Left lung (tissue), 10 donors: ENCODE results near the gene FNDC7. TPM values are rescaled to one million over a fixed set of nuclear protein-coding genes. Genes with fewer than 3 reads are reported as not detected.
A peak's percentile ranks its signal among the peaks of the same experiment; 100 is the strongest.

Experiments
- ATAC-seq: fragments of 200-7000 bp; cut with Tn5 transposase; one replicate; pipeline ENCODE4 v1.9.1; 2020; ENCODE audit warnings: moderate library complexity
- DNase-seq, 4 donors: peaks; one replicate each; pipeline ENCODE4 v3.0.0-alpha.2; 2013 to 2020
- H3K27ac ChIP-seq, 2 donors: fragments of 200-600 bp; sonication (generic) in 1 of 2; one replicate each; pipeline versions ENCODE4 v1.5.0 to v1.8.0; 2020 to 2021
- H3K27me3 ChIP-seq, 2 donors: fragments of 200-600 bp; sonication (generic) in 1 of 2; one replicate each; pipeline versions ENCODE4 v1.5.0 to v1.8.0; 2020 to 2021
- H3K36me3 ChIP-seq, 2 donors: fragments of 200-600 bp; sonication (generic) in 1 of 2; one replicate each; pipeline versions ENCODE4 v1.5.0 to v1.8.0; 2020 to 2021
- H3K4me1 ChIP-seq, 2 donors: fragments of 200-600 bp; one replicate each; pipeline ENCODE4 v1.8.0; 2021
- H3K4me3 ChIP-seq, 2 donors: fragments of 200-600 bp; sonication (generic) in 1 of 2; one replicate each; pipeline versions ENCODE4 v1.5.0 to v1.8.0; 2020 to 2021; ENCODE audit warnings: mild to moderate bottlenecking in 1 of 2
- H3K9me3 ChIP-seq, 2 donors: fragments of 200-600 bp; sonication (generic) in 1 of 2; one replicate each; pipeline versions ENCODE4 v1.5.0 to v1.8.0; 2020 to 2021
- CTCF ChIP-seq, 2 donors: fragments of 200-600 bp; sonication (generic) in 1 of 2; IDR thresholded peaks; one replicate each; pipeline versions ENCODE4 v1.5.0 to v1.8.0; 2021; ENCODE audit warnings: antibody characterized with exemption in 2 of 2
- intact Hi-C, 2 donors: fragments of 100-400 bp; cut with DNase I; formaldehyde crosslinking; loops; one replicate each; pipeline versions ENCODE4 v1.11.2 to v1.14.2; 2022
- polyA plus RNA-seq, 6 donors: library from polyadenylated mRNA; unstranded; fragments of 120-200 nt; gene quantifications; one replicate each; pipeline ENCODE4 v1.2.1, GENCODE V29; 2013; ENCODE audit not compliant: insufficient read length in 6 of 6
- total RNA-seq, 2 donors: library from RNA; stranded (reverse); fragmentation: NEBNext Ultra II Directional; extraction: Animal tissue kit (Norgen Biotek cat#: 25700); gene quantifications; one replicate each; pipeline ENCODE4 v1.2.1, GENCODE V29; 2021
- donor health status: DM: no; HTN: yes; CAD: no.
- donor health status: DM: no; HTN: no; CAD: no.

FNDC7 gene
- total and polyA plus RNA-seq, 8 donors = 0.06 to 0.07 TPM; not detected in 6

GRCh38 chr1:108706643-108707042 is 6.1 kb upstream of the FNDC7 start:
- no peak for ATAC-seq

GRCh38 chr1:108708691-108709660 is 3.7 kb upstream of the FNDC7 start:
- DNase-seq (no peak), ATAC-seq (no peak)
- TF ChIP-seq CTCF (IDR thresholded peaks at IDR 0.05) = peak in 1 of 2 donors; percentile 16
- peaks cover 0 to 4% of the 10 kb centered on the region in 2 donors for H3K27me3 ChIP-seq
- no peaks in the 10 kb centered on the region for H3K9me3 ChIP-seq
- intact Hi-C loops = no loop called here
- H3K27ac ChIP-seq = no peak overlapping the region
- no peak overlapping the region for H3K4me3 ChIP-seq
- no peaks in the 10 kb centered on the region for H3K4me1 ChIP-seq
- H3K36me3 ChIP-seq = no peaks in the 10 kb centered on the region

More at GRCh38 chr1:108706643-108707042, 6.1 kb upstream of the FNDC7 start:
- TF ChIP-seq CTCF (IDR thresholded peaks at IDR 0.05) = no peak
- peaks cover 0 to 7% of the 10 kb centered on the region in 2 donors for H3K36me3 ChIP-seq
- H3K27me3 ChIP-seq = no peaks in the 10 kb centered on the region
- intact Hi-C loops = no loop called here
- H3K9me3 ChIP-seq = no peaks in the 10 kb centered on the region
- no peak overlapping the region for H3K4me3 ChIP-seq
- H3K27ac ChIP-seq = no peak overlapping the region
- no peaks in the 10 kb centered on the region for H3K4me1 ChIP-seq
- DNase-seq = no peak

- no peak for DNase-seq
- H3K27me3 ChIP-seq = peaks cover 0 to 8% of the 10 kb centered on the region in 2 donors
- no peaks in the 10 kb centered on the region for H3K4me1 ChIP-seq
- no peak overlapping the region for H3K4me3 ChIP-seq
- H3K27ac ChIP-seq = no peak overlapping the region
- H3K9me3 ChIP-seq = no peaks in the 10 kb centered on the region
- intact Hi-C loops = no loop called here
- TF ChIP-seq CTCF (IDR thresholded peaks at IDR 0.05) = no peak
- no peak for ATAC-seq
- H3K36me3 ChIP-seq = no peaks in the 10 kb centered on the region
Measured at GRCh38 chr1:108715932-108716331, 3.2 kb downstream of the FNDC7 start.

GRCh38 chr1:108716437-108717230 is 3.9 kb downstream of the FNDC7 start:
- Histone ChIP-seq H3K4me3 (no peak overlapping the region), H3K27me3 (peaks cover 0 to 8% of the 10 kb centered on the region in 2 donors), H3K9me3 (no peaks in the 10 kb centered on the region), H3K36me3 (no peaks in the 10 kb centered on the region), H3K4me1 (peaks cover 0 to 2% of the 10 kb centered on the region in 2 donors), H3K27ac (no peak overlapping the region)
- no peak for ATAC-seq
- no peak for TF ChIP-seq CTCF (IDR thresholded peaks at IDR 0.05)
- DNase-seq = no peak
- intact Hi-C loops = no loop called here
